ENCODE measurements around the gene LAMB3. TPM values are rescaled to one million over a fixed set of nuclear protein-coding genes. Genes with fewer than 3 reads are reported as not detected.

LAMB3 gene
- polyA plus RNA-seq, 1 donor from 2014 or later: 5.8 TPM

DNA sequence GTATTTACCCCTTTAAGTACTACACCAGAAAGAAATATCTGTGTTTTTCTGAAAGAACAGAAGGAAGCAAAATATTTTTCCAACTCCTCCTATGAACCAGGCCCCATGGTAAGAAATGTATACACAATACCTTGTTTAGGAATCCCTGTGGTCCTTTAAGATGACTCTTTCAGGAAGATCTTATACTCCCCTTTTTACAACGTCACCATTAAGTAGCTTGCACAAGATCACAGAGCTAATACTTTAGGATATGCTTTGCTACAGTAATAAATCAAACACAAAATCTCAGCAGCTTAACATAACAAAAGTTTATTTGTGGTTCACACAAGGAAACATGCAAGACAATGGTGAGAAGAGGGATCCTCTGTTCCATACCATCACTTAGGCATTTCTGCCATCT is 8.8 kb upstream of the LAMB3 start:
- H3K36me3 ChIP-seq (ENCODE audit: insufficient read depth, low read length): no peaks in the 10 kb centered on the region
- no peak overlapping the region for H3K27ac ChIP-seq (ENCODE audit: low read length)
- no peaks in the 10 kb centered on the region for H3K9me2 ChIP-seq (ENCODE audit: insufficient read depth, low read length)
- TF ChIP-seq SMC3 (conservative IDR thresholded peaks at IDR 0.05; ENCODE audit: poor library complexity) (no peak), TAF1 (IDR thresholded peaks at IDR 0.05; ENCODE audit: low read depth) (no peak), EP300 (conservative IDR thresholded peaks at IDR 0.05; ENCODE audit: poor library complexity, severe bottlenecking) (no peak), EZH2 (IDR thresholded peaks at IDR 0.05; ENCODE audit: borderline replicate concordance, insufficient read depth, low read length, poor library complexity, severe bottlenecking) (no peak), RAD21 (conservative IDR thresholded peaks at IDR 0.05) (no peak), POLR2AphosphoS5 (IDR thresholded peaks at IDR 0.05) (no peak), MXI1 (conservative IDR thresholded peaks at IDR 0.05; ENCODE audit: poor library complexity, severe bottlenecking) (no peak)
- TF ChIP-seq, protein P1, sequence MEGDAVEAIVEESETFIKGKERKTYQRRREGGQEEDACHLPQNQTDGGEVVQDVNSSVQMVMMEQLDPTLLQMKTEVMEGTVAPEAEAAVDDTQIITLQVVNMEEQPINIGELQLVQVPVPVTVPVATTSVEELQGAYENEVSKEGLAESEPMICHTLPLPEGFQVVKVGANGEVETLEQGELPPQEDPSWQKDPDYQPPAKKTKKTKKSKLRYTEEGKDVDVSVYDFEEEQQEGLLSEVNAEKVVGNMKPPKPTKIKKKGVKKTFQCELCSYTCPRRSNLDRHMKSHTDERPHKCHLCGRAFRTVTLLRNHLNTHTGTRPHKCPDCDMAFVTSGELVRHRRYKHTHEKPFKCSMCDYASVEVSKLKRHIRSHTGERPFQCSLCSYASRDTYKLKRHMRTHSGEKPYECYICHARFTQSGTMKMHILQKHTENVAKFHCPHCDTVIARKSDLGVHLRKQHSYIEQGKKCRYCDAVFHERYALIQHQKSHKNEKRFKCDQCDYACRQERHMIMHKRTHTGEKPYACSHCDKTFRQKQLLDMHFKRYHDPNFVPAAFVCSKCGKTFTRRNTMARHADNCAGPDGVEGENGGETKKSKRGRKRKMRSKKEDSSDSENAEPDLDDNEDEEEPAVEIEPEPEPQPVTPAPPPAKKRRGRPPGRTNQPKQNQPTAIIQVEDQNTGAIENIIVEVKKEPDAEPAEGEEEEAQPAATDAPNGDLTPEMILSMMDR (IDR thresholded peaks at IDR 0.05; ENCODE audit: poor library complexity, severe bottlenecking): no peak
- TF ChIP-seq, protein P2, sequence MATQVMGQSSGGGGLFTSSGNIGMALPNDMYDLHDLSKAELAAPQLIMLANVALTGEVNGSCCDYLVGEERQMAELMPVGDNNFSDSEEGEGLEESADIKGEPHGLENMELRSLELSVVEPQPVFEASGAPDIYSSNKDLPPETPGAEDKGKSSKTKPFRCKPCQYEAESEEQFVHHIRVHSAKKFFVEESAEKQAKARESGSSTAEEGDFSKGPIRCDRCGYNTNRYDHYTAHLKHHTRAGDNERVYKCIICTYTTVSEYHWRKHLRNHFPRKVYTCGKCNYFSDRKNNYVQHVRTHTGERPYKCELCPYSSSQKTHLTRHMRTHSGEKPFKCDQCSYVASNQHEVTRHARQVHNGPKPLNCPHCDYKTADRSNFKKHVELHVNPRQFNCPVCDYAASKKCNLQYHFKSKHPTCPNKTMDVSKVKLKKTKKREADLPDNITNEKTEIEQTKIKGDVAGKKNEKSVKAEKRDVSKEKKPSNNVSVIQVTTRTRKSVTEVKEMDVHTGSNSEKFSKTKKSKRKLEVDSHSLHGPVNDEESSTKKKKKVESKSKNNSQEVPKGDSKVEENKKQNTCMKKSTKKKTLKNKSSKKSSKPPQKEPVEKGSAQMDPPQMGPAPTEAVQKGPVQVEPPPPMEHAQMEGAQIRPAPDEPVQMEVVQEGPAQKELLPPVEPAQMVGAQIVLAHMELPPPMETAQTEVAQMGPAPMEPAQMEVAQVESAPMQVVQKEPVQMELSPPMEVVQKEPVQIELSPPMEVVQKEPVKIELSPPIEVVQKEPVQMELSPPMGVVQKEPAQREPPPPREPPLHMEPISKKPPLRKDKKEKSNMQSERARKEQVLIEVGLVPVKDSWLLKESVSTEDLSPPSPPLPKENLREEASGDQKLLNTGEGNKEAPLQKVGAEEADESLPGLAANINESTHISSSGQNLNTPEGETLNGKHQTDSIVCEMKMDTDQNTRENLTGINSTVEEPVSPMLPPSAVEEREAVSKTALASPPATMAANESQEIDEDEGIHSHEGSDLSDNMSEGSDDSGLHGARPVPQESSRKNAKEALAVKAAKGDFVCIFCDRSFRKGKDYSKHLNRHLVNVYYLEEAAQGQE (IDR thresholded peaks at IDR 0.05; ENCODE audit: borderline replicate concordance): no peak
- H3K27me3 ChIP-seq (ENCODE audit: insufficient read depth, low read depth, low read length): no peaks in the 10 kb centered on the region
- H3K9me3 ChIP-seq (ENCODE audit: low read length): no peaks in the 10 kb centered on the region
- H3K4me3 ChIP-seq (ENCODE audit: low read length): no peak overlapping the region
- no peaks in the 10 kb centered on the region for H4K20me1 ChIP-seq (ENCODE audit: insufficient read depth)
- H3K9ac ChIP-seq (ENCODE audit: low read length): no peak overlapping the region
- no peak overlapping the region for H3K4me2 ChIP-seq (ENCODE audit: low read length)
- H2AFZ ChIP-seq (ENCODE audit: low read depth, low read length): no peak overlapping the region
- no peaks in the 10 kb centered on the region for H3K79me2 ChIP-seq (replicated peaks; ENCODE audit: insufficient read depth, low read length)
- H3F3A ChIP-seq (ENCODE audit: insufficient read depth, low read length, poor library complexity, severe bottlenecking): no peaks in the 10 kb centered on the region

DNA sequence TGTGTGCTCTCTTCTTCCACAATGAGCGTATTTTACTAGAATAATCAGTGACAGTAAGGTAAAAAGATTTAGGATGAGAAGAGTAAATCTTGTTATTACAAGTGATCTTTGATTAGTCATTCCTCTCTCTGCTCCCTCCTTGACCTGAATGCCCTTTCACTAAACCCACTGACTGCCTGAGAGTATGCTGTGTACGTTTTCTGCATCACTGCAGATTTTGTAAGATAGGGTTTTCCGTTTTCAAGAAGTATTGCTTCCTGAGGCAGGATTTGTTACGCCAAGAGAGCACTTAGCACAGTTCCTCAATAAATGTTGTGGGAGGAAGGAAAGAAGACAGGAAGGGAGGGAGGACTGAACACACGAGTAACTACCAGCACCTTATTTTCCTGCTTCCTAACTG is 7.7 kb upstream of the LAMB3 start:
- Histone ChIP-seq H2AFZ (ENCODE audit: low read depth, low read length) (no peak overlapping the region), H3K9me2 (ENCODE audit: insufficient read depth, low read length) (no peaks in the 10 kb centered on the region), H3K27me3 (ENCODE audit: insufficient read depth, low read depth, low read length) (no peaks in the 10 kb centered on the region), H3K4me3 (ENCODE audit: low read length) (no peak overlapping the region), H3K9me3 (ENCODE audit: low read length) (no peaks in the 10 kb centered on the region), H3F3A (ENCODE audit: insufficient read depth, low read length, poor library complexity, severe bottlenecking) (no peaks in the 10 kb centered on the region), H4K20me1 (ENCODE audit: insufficient read depth) (no peaks in the 10 kb centered on the region), H3K79me2 (replicated peaks; ENCODE audit: insufficient read depth, low read length) (no peaks in the 10 kb centered on the region), H3K9ac (ENCODE audit: low read length) (no peak overlapping the region), H3K4me2 (ENCODE audit: low read length) (no peak overlapping the region), H3K27ac (ENCODE audit: low read length) (no peak overlapping the region), H3K36me3 (ENCODE audit: insufficient read depth, low read length) (no peaks in the 10 kb centered on the region)
- TF ChIP-seq RAD21 (conservative IDR thresholded peaks at IDR 0.05) (no peak), MXI1 (conservative IDR thresholded peaks at IDR 0.05; ENCODE audit: poor library complexity, severe bottlenecking) (no peak), POLR2AphosphoS5 (IDR thresholded peaks at IDR 0.05) (no peak), TAF1 (IDR thresholded peaks at IDR 0.05; ENCODE audit: low read depth) (no peak), EP300 (conservative IDR thresholded peaks at IDR 0.05; ENCODE audit: poor library complexity, severe bottlenecking) (no peak), EZH2 (IDR thresholded peaks at IDR 0.05; ENCODE audit: borderline replicate concordance, insufficient read depth, low read length, poor library complexity, severe bottlenecking) (no peak)
